Kidney epithelial cell (primary cell): Measurements from ENCODE around the gene HCRTR2. TPM values are rescaled to one million over a fixed set of nuclear protein-coding genes. Genes with fewer than 3 reads are reported as not detected.

Source experiments
- DNase-seq: peaks from one replicate; pipeline ENCODE4 v3.0.0-alpha.2; 2010; ENCODE audit warnings: low read depth
- H3K27me3 ChIP-seq: 2 replicates; pipeline ENCODE4 v1.6.0; 2011; ENCODE audit warnings: low read length; ENCODE audit not compliant: control insufficient read depth, insufficient read depth
- H3K36me3 ChIP-seq: 2 replicates; pipeline ENCODE4 v1.5.1; 2011; ENCODE audit warnings: low read length; ENCODE audit not compliant: control insufficient read depth, insufficient read depth
- H3K4me3 ChIP-seq: 2 replicates; pipeline ENCODE4 v1.5.1; 2011; ENCODE audit warnings: low read depth, mild to moderate bottlenecking, control low read depth, low read length
- CTCF ChIP-seq: IDR thresholded peaks from 2 replicates; pipeline ENCODE4 v1.5.1; 2011; ENCODE audit warnings: mild to moderate bottlenecking, moderate library complexity, low read length, control low read depth, inconsistent platforms; ENCODE audit not compliant: insufficient read depth, poor library complexity, severe bottlenecking
- total RNA-seq: library from RNA; depleted of rRNA; stranded (reverse); fragments of >200 nt; gene quantifications from 2 replicates; pipeline ENCODE4 v1.2.3, GENCODE V29; 2015

Gene HCRTR2
- total RNA-seq, 1 donor from 2014 or later, result not detected

DNA sequence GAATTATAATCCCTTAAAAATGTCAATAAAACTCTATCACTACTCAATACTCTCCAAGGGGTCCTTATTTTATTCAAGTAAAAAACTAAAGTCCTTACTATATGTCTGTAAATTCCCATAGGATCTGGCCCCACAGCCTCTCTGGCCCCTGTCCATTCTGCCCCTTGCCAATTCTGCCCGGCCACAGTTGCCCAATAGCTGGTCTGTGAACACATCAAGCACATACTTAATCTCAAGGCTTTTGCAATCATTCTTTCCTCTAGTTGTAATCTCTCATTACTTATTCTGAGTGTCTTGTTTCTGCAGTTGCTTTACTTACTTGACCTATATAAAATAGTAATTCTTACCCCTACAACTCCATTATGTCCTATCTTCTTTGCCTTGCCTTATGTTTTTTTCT, 130.4 kb downstream of the HCRTR2 start:
- H3K27me3 ChIP-seq, result no peaks in the 10 kb centered on the region
- H3K4me3 ChIP-seq, result no peak overlapping the region
- TF ChIP-seq CTCF, result no peak
- no peaks in the 10 kb centered on the region for H3K36me3 ChIP-seq
- DNase-seq, result no peak

DNA sequence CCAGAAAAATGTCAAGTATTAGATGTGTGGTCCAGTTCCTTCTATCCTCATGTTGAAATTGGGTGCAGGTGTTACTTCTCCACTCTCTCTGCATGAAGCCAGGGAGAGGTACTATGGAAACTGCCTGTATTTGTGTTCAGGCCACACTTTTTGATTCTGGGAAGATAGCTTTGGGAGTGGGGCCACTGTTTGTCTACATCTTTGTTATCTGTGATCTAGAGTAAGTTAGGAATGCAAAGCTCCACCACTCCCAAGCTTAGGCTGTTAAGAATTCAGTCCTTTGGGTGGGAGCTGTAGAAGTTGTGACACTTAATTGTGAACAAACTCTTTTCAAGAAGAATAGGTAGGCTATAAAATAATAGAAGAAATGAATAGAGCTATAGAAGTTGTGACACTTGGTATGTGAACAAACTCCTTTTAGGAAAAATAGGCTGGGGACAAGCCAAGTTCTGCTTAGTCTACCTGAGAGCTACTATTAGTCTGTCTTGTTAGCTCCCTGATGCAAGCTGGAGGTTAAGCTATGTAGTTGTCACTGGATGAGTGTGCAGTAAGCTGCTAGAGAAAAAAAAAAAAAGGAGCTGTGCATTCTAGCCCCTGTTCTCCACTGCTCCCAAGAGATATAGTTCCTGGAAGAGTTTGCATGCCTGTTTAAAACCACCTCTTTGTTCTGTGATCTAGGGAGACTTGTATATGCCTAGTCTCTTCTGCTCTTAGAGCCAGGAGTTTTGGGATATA, 145.8 kb downstream of the HCRTR2 start:
- no peaks in the 10 kb centered on the region for H3K27me3 ChIP-seq
- no peaks in the 10 kb centered on the region for H3K36me3 ChIP-seq
- H3K4me3 ChIP-seq, result no peak overlapping the region
- no peak for DNase-seq
- TF ChIP-seq CTCF, result no peak

DNA sequence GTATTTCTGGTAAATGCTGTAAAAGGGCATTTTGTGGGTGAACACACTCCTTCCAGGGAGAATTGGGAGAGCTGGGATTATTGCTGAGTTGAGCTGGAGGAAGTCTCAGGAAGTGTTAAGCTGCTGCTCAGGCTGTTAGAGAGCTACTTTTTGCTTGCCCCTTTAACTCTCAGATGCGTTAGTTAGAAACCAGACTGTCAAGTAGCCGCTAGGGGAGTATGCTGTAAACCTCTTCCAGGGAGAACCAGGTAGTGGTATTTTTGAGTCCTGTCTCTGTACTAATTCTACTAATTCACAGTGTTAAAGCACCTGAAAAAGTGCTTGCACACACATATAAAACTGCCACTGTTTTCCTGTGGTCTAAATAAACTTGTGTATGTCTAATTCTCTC, 146.4 kb downstream of the HCRTR2 start:
- TF ChIP-seq CTCF, result no peak
- Histone ChIP-seq H3K27me3 (no peaks in the 10 kb centered on the region), H3K36me3 (no peaks in the 10 kb centered on the region), H3K4me3 (no peak overlapping the region)
- no peak for DNase-seq

- DNase-seq, result no peak
- Histone ChIP-seq H3K27me3 (no peaks in the 10 kb centered on the region), H3K4me3 (no peak within 1 kb of the TSS), H3K36me3 (no peaks in the 10 kb centered on the region)
- TF ChIP-seq CTCF, result no peak
Observed at GRCh38 chr6:55327169-55327568, 152.9 kb downstream of the HCRTR2 start, which contains the start of gene GFRAL. TSS of gene GFRAL (plus strand) at chr6:55327469. CDS start at chr6:55327555, 86 bp downstream.

Other genes with a start within 250 kb of the HCRTR2 start
- gene GFRAL, start 153.0 kb downstream of the HCRTR2 start, total RNA-seq, result not detected in 2 replicates